GM12878 (cell line): ENCODE measurements around the gene PKLR. TPM values are rescaled to one million over a fixed set of nuclear protein-coding genes. Genes with fewer than 3 reads are reported as not detected.

Experiments
- ATAC-seq: fragments of 200-7000 bp; cut with Tn5 transposase; 3 replicates; pipeline ENCODE4 v1.9.1; 2020; ENCODE audit warnings: mild to moderate bottlenecking, moderate library complexity
- BruUV-seq: library from RNA; stranded (reverse); fragments of 400-500 nt; replicated peaks from 2 replicates; lab custom pipeline; 2021; lab: Mats Ljungman, UMichigan
- CTCF ChIA-PET: fragments of 300-600 bp; sonication (Branson Sonifier 250); formaldehyde crosslinking; extraction: SDS; loops from one replicate; lab custom pipeline; 2021; ENCODE audit warnings: inconsistent platforms; lab: Yijun Ruan, JAX
- POLR2A ChIA-PET: fragments of 350-600 bp; formaldehyde crosslinking; extraction: SDS; loops from one replicate; lab custom pipeline; 2021; ENCODE audit warnings: inconsistent platforms; lab: Charles Lee
- RAD21 ChIA-PET: fragments of 300-600 bp; sonication (Branson Sonifier 250); formaldehyde crosslinking; loops from one replicate; lab custom pipeline; 2023; ENCODE audit warnings: antibody characterized with exemption; ENCODE audit not compliant: unreplicated experiment; lab: Charles Lee
- SMC1A ChIA-PET: fragments of 300-600 bp; sonication (Branson Sonifier 250); formaldehyde crosslinking; loops from one replicate; lab custom pipeline; 2023; ENCODE audit not compliant: unreplicated experiment, uncharacterized antibody; lab: Charles Lee
- DNase-seq: peaks from one replicate; pipeline ENCODE4 v3.0.0-alpha.2; 2011; ENCODE audit warnings: low read depth, low spot score
- FAIRE-seq: peaks from 3 replicates; lab custom pipeline; 2011; peaks lifted over from hg19 to GRCh38; lab: Jason Lieb, UNC
- H2AFZ ChIP-seq: 2 replicates; pipeline ENCODE4 v1.6.0; 2011; ENCODE audit warnings: low read depth, low read length, control low read depth; ENCODE audit not compliant: control insufficient read depth
- H3K27ac ChIP-seq: 2 replicates; pipeline ENCODE4 v1.5.1; 2011; ENCODE audit warnings: control low read depth; ENCODE audit not compliant: control insufficient read depth, insufficient read depth
- H3K27me3 ChIP-seq, 2 experiments: replicated peaks in 1 of 2; 2 replicates each; pipeline versions ENCODE4 v1.6.0 to v1.6.1; 2011; ENCODE audit warnings: low read length in 1 of 2; ENCODE audit not compliant: control insufficient read depth in 2 of 2, insufficient read depth in 2 of 2
- H3K36me3 ChIP-seq, 2 experiments: 2 replicates each; pipeline ENCODE4 v1.5.1; 2011; ENCODE audit warnings: low read length in 1 of 2; ENCODE audit not compliant: control insufficient read depth in 2 of 2, insufficient read depth in 2 of 2
- H3K4me1 ChIP-seq: 2 replicates; pipeline ENCODE4 v1.6.1; 2011; ENCODE audit warnings: mild to moderate bottlenecking, low read length, moderate library complexity, mixed read lengths; ENCODE audit not compliant: control insufficient read depth, insufficient read depth
- H3K4me2 ChIP-seq: 2 replicates; pipeline ENCODE4 v1.6.0; 2011; ENCODE audit warnings: control low read depth; ENCODE audit not compliant: control insufficient read depth, insufficient read depth
- H3K4me3 ChIP-seq: fragments of 200-600 bp; sonication (generic); 2 replicates; pipeline ENCODE4 v1.5.1; 2016
- H3K79me2 ChIP-seq: 2 replicates; pipeline ENCODE4 v1.6.0; 2011; ENCODE audit warnings: low read length; ENCODE audit not compliant: control insufficient read depth, insufficient read depth
- H3K9ac ChIP-seq: 2 replicates; pipeline ENCODE4 v1.8.0; 2011; ENCODE audit warnings: low read length, control low read depth, mixed read lengths; ENCODE audit not compliant: control insufficient read depth, insufficient read depth
- H3K9me3 ChIP-seq: replicated peaks from 3 replicates; pipeline ENCODE4 v1.5.1; 2011; ENCODE audit warnings: mild to moderate bottlenecking, low read length; ENCODE audit not compliant: control insufficient read depth, insufficient read depth
- H4K20me1 ChIP-seq: 2 replicates; pipeline ENCODE4 v1.6.0; 2011; ENCODE audit not compliant: control insufficient read depth, insufficient read depth
- BCL11A ChIP-seq: IDR thresholded peaks from 2 replicates; pipeline ENCODE4 v1.6.1; 2011; ENCODE audit warnings: low read depth, low read length
- BHLHE40 ChIP-seq, 2 experiments: fragments of 450-650 bp in 1 of 2; IDR thresholded peaks; 2 replicates each; pipeline ENCODE4 v1.6.1; 2011 to 2017; ENCODE audit warnings: low read depth in 2 of 2, borderline replicate concordance in 1 of 2, improper control_type of control experiment in 1 of 2, low read length in 1 of 2, mild to moderate bottlenecking in 1 of 2
- CBX3 ChIP-seq: fragments of 200-600 bp; sonication (generic); IDR thresholded peaks from 2 replicates; pipeline ENCODE4 v1.6.1; 2016; ENCODE audit warnings: low read depth, borderline replicate concordance
- CHD4 ChIP-seq: fragments of 200-600 bp; sonication (generic); IDR thresholded peaks from 2 replicates; pipeline ENCODE4 v1.6.1; 2016; ENCODE audit warnings: mild to moderate bottlenecking
- FOXK2 ChIP-seq: fragments of 450-650 bp; IDR thresholded peaks from 2 replicates; pipeline ENCODE4 v1.6.1; 2017; ENCODE audit warnings: mild to moderate bottlenecking, moderate library complexity
- FOXM1 ChIP-seq: IDR thresholded peaks from 2 replicates; pipeline ENCODE4 v1.6.1; 2012; ENCODE audit warnings: low read depth, mild to moderate bottlenecking, inconsistent platforms, low read length, moderate library complexity
- GATAD2B ChIP-seq: fragments of 450-650 bp; conservative IDR thresholded peaks from 2 replicates; pipeline ENCODE4 v1.6.1; 2017; ENCODE audit warnings: low read depth, mild to moderate bottlenecking, moderate library complexity
- NFIC ChIP-seq: IDR thresholded peaks from 2 replicates; pipeline ENCODE4 v1.6.1; 2012; ENCODE audit warnings: low read depth, mild to moderate bottlenecking, inconsistent platforms, low read length, moderate library complexity
- NFXL1 ChIP-seq: fragments of 450-650 bp; IDR thresholded peaks from 2 replicates; pipeline ENCODE4 v1.6.1; 2017; ENCODE audit warnings: antibody characterized with exemption, mild to moderate bottlenecking, borderline replicate concordance
- PAX5 ChIP-seq: IDR thresholded peaks from 2 replicates; pipeline ENCODE4 v1.6.1; 2011; ENCODE audit warnings: low read depth, low read length, borderline replicate concordance
- RAD21 ChIP-seq: IDR thresholded peaks from 2 replicates; pipeline ENCODE4 v1.6.1; 2011; ENCODE audit warnings: mild to moderate bottlenecking, low read depth, low read length, moderate library complexity; ENCODE audit not compliant: insufficient read depth
- RAD51 ChIP-seq: fragments of 450-650 bp; IDR thresholded peaks from 2 replicates; pipeline ENCODE4 v1.6.1; 2016; ENCODE audit warnings: moderate library complexity, mild to moderate bottlenecking, inconsistent platforms
- SIX5 ChIP-seq: IDR thresholded peaks from 2 replicates; pipeline ENCODE4 v1.6.1; 2011; ENCODE audit warnings: mild to moderate bottlenecking, low read depth, low read length, moderate library complexity; ENCODE audit not compliant: severe bottlenecking
- SPI1 ChIP-seq: IDR thresholded peaks from 2 replicates; pipeline ENCODE4 v1.6.1; 2011; ENCODE audit warnings: low read depth, mild to moderate bottlenecking, low read length, moderate library complexity, borderline replicate concordance; ENCODE audit not compliant: insufficient read depth
- TBL1XR1 ChIP-seq: IDR thresholded peaks from 2 replicates; pipeline ENCODE4 v1.6.1; 2012; ENCODE audit warnings: low read depth, low read length, improper control_type of control experiment
- WRNIP1 ChIP-seq: IDR thresholded peaks from 2 replicates; pipeline ENCODE4 v1.6.1; 2011; ENCODE audit warnings: low read depth, low read length, improper control_type of control experiment, borderline replicate concordance
- ZNF274 ChIP-seq: IDR thresholded peaks from one replicate; pipeline ENCODE4 v1.8.0; 2011; ENCODE audit not compliant: insufficient read length, insufficient read depth
- ZNF384 ChIP-seq: IDR thresholded peaks from 2 replicates; pipeline ENCODE4 v1.6.1; 2012; ENCODE audit warnings: low read depth, mild to moderate bottlenecking, low read length, improper control_type of control experiment, borderline replicate concordance
- whole genome bisulfite sequencing: methylation state at CpG from one replicate; pipeline ENCODE4 v1.1.6; 2016; ENCODE audit warnings: low lambda C conversion rate; ENCODE audit not compliant: insufficient replicate concordance, insufficient coverage; ENCODE audit errors: missing lambda C conversion rate; 5-methylcytosine and 5-hydroxymethylcytosine counted together
- in situ Hi-C: fragments of 300-500 bp; cut with MboI; formaldehyde crosslinking; loops from 9 replicates; pipeline ENCODE4 v1.14.3; 2018; ENCODE audit warnings: mixed read lengths
- intact Hi-C: fragments of 100-400 bp; cut with micrococcal nuclease; formaldehyde crosslinking; loops from one replicate; pipeline ENCODE4 v1.14.2; 2022; ENCODE audit not compliant: unreplicated experiment
- polyA plus RNA-seq, 11 experiments: library from polyadenylated mRNA; depleted of rRNA in 4 of 11; unstranded in 6 of 11; stranded (reverse) in 5 of 11; fragments of >200 nt; fragmentation: Nextera tagmentation in 4 of 11; fragmentation: Illumina TruSeq in 1 of 11; extraction: Ambion mirVana in 4 of 11; extraction: Trizol in 1 of 11; gene quantifications; 1 replicate in 1 of 11; 2 replicates in 10 of 11; pipeline versions ENCODE4 v1.2.1 to v1.2.3, GENCODE V29; 2011 to 2016; ENCODE audit warnings: inconsistent platforms in 2 of 11, missing spikeins in 2 of 11, low read depth in 1 of 11
- total RNA-seq, 4 experiments: library from RNA; depleted of rRNA in 3 of 4; stranded (reverse); fragments of >200 nt in 3 of 4; fragmentation: Illumina TruSeq in 1 of 4; extraction: Trizol in 1 of 4; gene quantifications; 2 replicates each; pipeline versions ENCODE4 v1.2.1 to v1.2.3, GENCODE V29; 2013 to 2021
- TF ChIP-seq, protein P1 (sequence below): fragments of 450-650 bp; conservative IDR thresholded peaks from 2 replicates; pipeline ENCODE4 v1.6.1; 2017; ENCODE audit warnings: mild to moderate bottlenecking, moderate library complexity
- TF ChIP-seq, protein P2 (sequence below): IDR thresholded peaks from 2 replicates; pipeline ENCODE4 v1.6.1; 2012; ENCODE audit warnings: low read depth, low read length, improper control_type of control experiment

PKLR gene
- total and polyA plus RNA-seq, 10 of the 15 experiments (the other 5 are each of a cell fraction or from before 2014, with no cell fraction given): 0.04 to 0.15 (median 0.08) TPM; not detected in 7

DNA sequence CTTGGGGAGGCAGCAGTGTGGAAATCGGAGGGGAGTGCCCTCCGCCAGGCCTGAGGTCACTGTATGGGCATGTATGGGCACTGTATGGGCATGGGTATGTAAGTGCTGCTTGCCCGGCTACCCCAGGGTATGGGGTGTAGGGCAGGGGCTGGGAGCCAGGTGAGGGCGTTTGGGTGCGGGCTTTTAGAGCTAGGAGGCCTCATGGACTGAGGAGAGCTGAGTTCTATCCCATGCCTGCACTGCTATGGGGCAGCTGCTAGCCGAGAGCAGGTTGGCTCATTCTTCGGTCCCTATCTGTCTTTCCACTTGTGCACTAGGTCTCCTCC lies 5.3 kb downstream of the PKLR start:
- no peaks in the 10 kb centered on the region for H3K36me3 ChIP-seq
- DNase-seq: no peak
- H3K27ac ChIP-seq: no peak overlapping the region
- no peak for FAIRE-seq
- intact Hi-C loops: no loop called here
- TF ChIP-seq RAD51 (no peak), GATAD2B (no peak), FOXK2 (no peak), RAD21 (no peak), NFIC (no peak), CHD4 (no peak), WRNIP1 (no peak), PAX5 (no peak), FOXM1 (no peak), SPI1 (no peak), CBX3 (no peak), ZNF274 (no peak), TBL1XR1 (no peak), BHLHE40 (IDR thresholded peaks at IDR 0.05; ENCODE audit: borderline replicate concordance in 1 of 2, low read depth in 2 of 2, low read length in 1 of 2) (no peak), ZNF384 (no peak), SIX5 (no peak), NFXL1 (no peak), BCL11A (no peak)
- TF ChIP-seq, protein P1, sequence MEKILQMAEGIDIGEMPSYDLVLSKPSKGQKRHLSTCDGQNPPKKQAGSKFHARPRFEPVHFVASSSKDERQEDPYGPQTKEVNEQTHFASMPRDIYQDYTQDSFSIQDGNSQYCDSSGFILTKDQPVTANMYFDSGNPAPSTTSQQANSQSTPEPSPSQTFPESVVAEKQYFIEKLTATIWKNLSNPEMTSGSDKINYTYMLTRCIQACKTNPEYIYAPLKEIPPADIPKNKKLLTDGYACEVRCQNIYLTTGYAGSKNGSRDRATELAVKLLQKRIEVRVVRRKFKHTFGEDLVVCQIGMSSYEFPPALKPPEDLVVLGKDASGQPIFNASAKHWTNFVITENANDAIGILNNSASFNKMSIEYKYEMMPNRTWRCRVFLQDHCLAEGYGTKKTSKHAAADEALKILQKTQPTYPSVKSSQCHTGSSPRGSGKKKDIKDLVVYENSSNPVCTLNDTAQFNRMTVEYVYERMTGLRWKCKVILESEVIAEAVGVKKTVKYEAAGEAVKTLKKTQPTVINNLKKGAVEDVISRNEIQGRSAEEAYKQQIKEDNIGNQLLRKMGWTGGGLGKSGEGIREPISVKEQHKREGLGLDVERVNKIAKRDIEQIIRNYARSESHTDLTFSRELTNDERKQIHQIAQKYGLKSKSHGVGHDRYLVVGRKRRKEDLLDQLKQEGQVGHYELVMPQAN: no peak
- TF ChIP-seq, protein P2, sequence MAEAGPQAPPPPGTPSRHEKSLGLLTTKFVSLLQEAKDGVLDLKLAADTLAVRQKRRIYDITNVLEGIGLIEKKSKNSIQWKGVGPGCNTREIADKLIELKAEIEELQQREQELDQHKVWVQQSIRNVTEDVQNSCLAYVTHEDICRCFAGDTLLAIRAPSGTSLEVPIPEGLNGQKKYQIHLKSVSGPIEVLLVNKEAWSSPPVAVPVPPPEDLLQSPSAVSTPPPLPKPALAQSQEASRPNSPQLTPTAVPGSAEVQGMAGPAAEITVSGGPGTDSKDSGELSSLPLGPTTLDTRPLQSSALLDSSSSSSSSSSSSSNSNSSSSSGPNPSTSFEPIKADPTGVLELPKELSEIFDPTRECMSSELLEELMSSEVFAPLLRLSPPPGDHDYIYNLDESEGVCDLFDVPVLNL: no peak
- CTCF ChIA-PET: no interaction called here
- peaks cover 3% of the 10 kb centered on the region; the same call in 1 of the 2 replicates for H3K4me1 ChIP-seq
- H2AFZ ChIP-seq: no peak overlapping the region
- RAD21 ChIA-PET: no interaction called here
- no TSS peak for BruUV-seq
- in situ Hi-C loops: no loop called here
- SMC1A ChIA-PET: no interaction called here
- H3K4me3 ChIP-seq: no peak overlapping the region
- POLR2A ChIA-PET: no interaction called here
- no peak for ATAC-seq
- H3K4me2 ChIP-seq: no peak overlapping the region
- H3K9ac ChIP-seq: no peak overlapping the region
- H4K20me1 ChIP-seq: no peaks in the 10 kb centered on the region
- H3K79me2 ChIP-seq: no peaks in the 10 kb centered on the region
- H3K9me3 ChIP-seq: no peaks in the 10 kb centered on the region
- H3K27me3 ChIP-seq: no peaks in the 10 kb centered on the region; a peak in 1 of 4 replicates
- WGBS: 76% methylated on average over 7 of the region's 7 CpGs
